ENCODE data around the gene RNF208.

RNF208 gene

DNA sequence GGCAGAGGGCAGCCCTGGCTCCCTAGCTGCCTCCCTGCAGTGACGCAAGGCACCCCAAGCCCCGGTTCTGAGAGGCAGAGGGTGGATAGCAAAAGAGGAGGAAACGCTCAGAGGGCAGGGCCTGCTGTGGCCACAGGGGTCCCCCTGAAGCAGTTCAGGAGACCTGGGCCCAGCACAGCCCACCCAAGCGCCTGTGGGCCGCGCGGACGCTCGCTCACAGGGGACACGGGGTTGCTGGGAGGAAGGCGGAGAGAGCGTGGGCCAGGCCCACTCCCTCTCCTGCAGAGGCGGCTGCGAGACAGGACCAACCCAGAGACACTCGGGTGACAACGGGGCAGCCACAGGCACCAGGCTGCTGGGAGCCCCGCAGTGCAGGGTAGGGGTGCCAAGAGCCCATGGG is 42.3 kb downstream of the RNF208 start:
- peaks cover 0 to 67% (median 46%) of the 10 kb centered on the region in 4 experiments for H3K36me3 ChIP-seq (ENCODE audit: control insufficient read depth in 4 of 4, insufficient read depth in 4 of 4, low read length in 3 of 4)
- 92% methylated on average over 15 of the region's 17 CpGs for WGBS (ENCODE audit: insufficient coverage)
- ChIA-PET CTCF (interaction anchor here (1.1 to 1.4 kb wide), 2 partner anchors 9 to 49 kb away, joined by 3 to 4 read pairs; partner anchors contain the start of genes ANAPC2 and SSNA1), POLR2A (no interaction called here)
- H3K9me3 ChIP-seq (ENCODE audit: control extremely low read depth in 1 of 5, control insufficient read depth in 4 of 5, insufficient read depth in 2 of 5, low read depth in 1 of 5, low read length in 4 of 5) = no peaks in the 10 kb centered on the region
- H3K27ac ChIP-seq (ENCODE audit: insufficient read depth in 1 of 2, low read depth in 1 of 2, low read length in 2 of 2, poor library complexity in 1 of 2, severe bottlenecking in 2 of 2) = no peak overlapping the region
- H3K27me3 ChIP-seq (replicated peaks in 2 of 5; ENCODE audit: control insufficient read depth in 4 of 5, insufficient read depth in 5 of 5, low read length in 4 of 5) = no peaks in the 10 kb centered on the region
- no peak overlapping the region for H3K4me3 ChIP-seq (ENCODE audit: control insufficient read depth in 1 of 7, extremely low read depth in 1 of 7, insufficient read depth in 4 of 7, low read depth in 2 of 7, low read length in 6 of 7)
- DNase-seq = no peak
- H3K4me1 ChIP-seq (ENCODE audit: control extremely low read depth in 1 of 4, control insufficient read depth in 4 of 4, insufficient read depth in 4 of 4, low read length in 3 of 4) = peaks cover 0 to 6% (median 5%) of the 10 kb centered on the region in 4 experiments

DNA sequence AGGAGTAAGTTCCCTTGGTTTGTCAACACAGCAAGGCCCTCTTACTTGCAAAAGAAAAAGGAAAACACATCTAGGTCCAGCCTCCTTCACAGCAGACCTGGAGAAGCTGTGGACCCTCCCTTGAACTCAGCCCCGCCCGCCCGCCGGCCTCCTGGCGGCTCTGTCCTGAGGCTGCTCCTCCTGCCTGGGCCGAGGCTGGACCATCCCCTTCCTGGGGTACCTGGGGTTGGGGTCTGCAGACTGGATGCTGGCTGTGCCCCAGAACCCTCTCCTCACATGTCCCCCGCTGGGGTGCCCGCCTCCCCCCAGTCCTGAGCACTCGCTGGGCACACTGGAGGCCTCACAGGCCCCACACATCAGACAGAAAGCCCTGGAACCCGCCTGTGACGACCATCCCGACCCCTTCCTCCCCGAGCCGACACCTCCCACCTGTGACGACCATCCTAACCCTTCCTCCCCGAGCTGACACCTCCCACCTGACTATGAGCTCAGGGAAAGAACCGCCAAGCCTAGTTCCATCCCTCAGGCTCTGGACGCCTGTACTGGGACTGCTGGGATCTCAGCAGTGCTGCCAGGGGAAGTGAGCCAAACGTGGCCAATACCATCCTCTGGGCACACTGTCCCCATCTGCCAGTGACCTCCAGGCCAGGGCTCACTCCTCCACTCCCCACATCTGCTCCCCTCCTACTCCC is 43.0 kb downstream of the RNF208 start:
- H3K27me3 ChIP-seq (replicated peaks in 2 of 5; ENCODE audit: control insufficient read depth in 4 of 5, insufficient read depth in 5 of 5, low read length in 4 of 5) = no peaks in the 10 kb centered on the region
- no peak for DNase-seq
- peaks cover 0 to 60% (median 42%) of the 10 kb centered on the region in 4 experiments for H3K36me3 ChIP-seq (ENCODE audit: control insufficient read depth in 4 of 4, insufficient read depth in 4 of 4, low read length in 3 of 4)
- H3K4me1 ChIP-seq (ENCODE audit: control extremely low read depth in 1 of 4, control insufficient read depth in 4 of 4, insufficient read depth in 4 of 4, low read length in 3 of 4) = peaks cover 0 to 8% (median 6%) of the 10 kb centered on the region in 4 experiments
- POLR2A ChIA-PET = no interaction called here
- no peaks in the 10 kb centered on the region for H3K9me3 ChIP-seq (ENCODE audit: control extremely low read depth in 1 of 5, control insufficient read depth in 4 of 5, insufficient read depth in 2 of 5, low read depth in 1 of 5, low read length in 4 of 5)
- CTCF ChIA-PET = interaction anchor here (1.1 to 5.0 kb wide), 3 partner anchors 10 to 49 kb away, joined by 3 to 33 read pairs (median 4); partner anchors contain the start of genes ANAPC2, CYSRT1 and SSNA1
- 94% methylated on average over 11 of the region's 19 CpGs for WGBS (ENCODE audit: insufficient coverage)
- H3K27ac ChIP-seq (ENCODE audit: insufficient read depth in 1 of 2, low read depth in 1 of 2, low read length in 2 of 2, poor library complexity in 1 of 2, severe bottlenecking in 2 of 2) = no peak overlapping the region
- H3K4me3 ChIP-seq (ENCODE audit: control insufficient read depth in 1 of 7, extremely low read depth in 1 of 7, insufficient read depth in 4 of 7, low read depth in 2 of 7, low read length in 6 of 7) = no peak overlapping the region

DNA sequence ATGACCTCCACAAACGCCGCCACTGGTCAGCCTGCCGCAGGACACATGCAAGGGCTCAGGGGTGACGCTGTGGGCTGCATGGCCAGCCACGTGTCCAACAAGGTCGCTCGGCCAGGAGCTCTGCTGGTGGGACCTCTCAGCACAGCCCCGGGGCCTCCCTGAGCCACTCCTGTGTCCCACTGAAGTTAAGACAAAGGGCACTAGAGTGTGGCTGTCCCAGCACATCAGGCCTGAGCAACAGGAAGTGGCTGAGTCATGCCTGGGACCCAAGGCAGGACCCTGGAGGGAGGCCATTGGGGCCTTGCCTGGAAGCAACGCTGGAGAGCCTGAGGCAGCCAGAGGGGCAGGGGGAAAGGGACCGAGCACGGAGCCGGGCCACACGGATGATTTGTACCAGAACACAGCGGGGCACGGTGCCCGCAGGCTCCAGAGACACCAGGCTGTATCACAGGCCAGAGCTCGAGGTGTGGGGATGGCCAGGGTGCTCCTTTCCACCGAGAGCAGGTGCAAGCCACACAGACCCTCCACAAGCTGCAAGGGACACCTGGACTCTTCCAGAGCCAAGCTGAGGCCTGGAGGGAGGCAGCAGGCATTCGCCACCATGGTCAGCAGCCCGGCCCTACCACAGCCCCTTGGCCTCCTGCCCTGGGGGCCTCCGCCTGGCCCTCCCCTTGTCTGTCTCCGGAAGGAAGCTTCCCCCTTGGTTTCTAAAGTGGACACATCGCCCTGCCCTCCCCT is 43.7 kb downstream of the RNF208 start:
- Histone ChIP-seq H3K4me3 (ENCODE audit: control insufficient read depth in 1 of 7, extremely low read depth in 1 of 7, insufficient read depth in 4 of 7, low read depth in 2 of 7, low read length in 6 of 7) (no peak overlapping the region), H3K36me3 (ENCODE audit: control insufficient read depth in 4 of 4, insufficient read depth in 4 of 4, low read length in 3 of 4) (peaks cover 0 to 53% (median 36%) of the 10 kb centered on the region in 4 experiments), H3K9me3 (ENCODE audit: control extremely low read depth in 1 of 5, control insufficient read depth in 4 of 5, insufficient read depth in 2 of 5, low read depth in 1 of 5, low read length in 4 of 5) (no peaks in the 10 kb centered on the region), H3K27me3 (replicated peaks in 2 of 5; ENCODE audit: control insufficient read depth in 4 of 5, insufficient read depth in 5 of 5, low read length in 4 of 5) (no peaks in the 10 kb centered on the region), H3K27ac (ENCODE audit: insufficient read depth in 1 of 2, low read depth in 1 of 2, low read length in 2 of 2, poor library complexity in 1 of 2, severe bottlenecking in 2 of 2) (no peak overlapping the region), H3K4me1 (ENCODE audit: control extremely low read depth in 1 of 4, control insufficient read depth in 4 of 4, insufficient read depth in 4 of 4, low read length in 3 of 4) (peaks cover 0 to 14% (median 10%) of the 10 kb centered on the region in 4 experiments)
- CTCF ChIA-PET = interaction anchor here (1.1 to 5.0 kb wide), 3 partner anchors 10 to 48 kb away, joined by 3 to 33 read pairs (median 4); partner anchors contain the start of genes ANAPC2, CYSRT1 and SSNA1
- POLR2A ChIA-PET = no interaction called here
- WGBS (ENCODE audit: insufficient coverage) = 94% methylated on average over 18 of the region's 23 CpGs
- DNase-seq = no peak

DNA sequence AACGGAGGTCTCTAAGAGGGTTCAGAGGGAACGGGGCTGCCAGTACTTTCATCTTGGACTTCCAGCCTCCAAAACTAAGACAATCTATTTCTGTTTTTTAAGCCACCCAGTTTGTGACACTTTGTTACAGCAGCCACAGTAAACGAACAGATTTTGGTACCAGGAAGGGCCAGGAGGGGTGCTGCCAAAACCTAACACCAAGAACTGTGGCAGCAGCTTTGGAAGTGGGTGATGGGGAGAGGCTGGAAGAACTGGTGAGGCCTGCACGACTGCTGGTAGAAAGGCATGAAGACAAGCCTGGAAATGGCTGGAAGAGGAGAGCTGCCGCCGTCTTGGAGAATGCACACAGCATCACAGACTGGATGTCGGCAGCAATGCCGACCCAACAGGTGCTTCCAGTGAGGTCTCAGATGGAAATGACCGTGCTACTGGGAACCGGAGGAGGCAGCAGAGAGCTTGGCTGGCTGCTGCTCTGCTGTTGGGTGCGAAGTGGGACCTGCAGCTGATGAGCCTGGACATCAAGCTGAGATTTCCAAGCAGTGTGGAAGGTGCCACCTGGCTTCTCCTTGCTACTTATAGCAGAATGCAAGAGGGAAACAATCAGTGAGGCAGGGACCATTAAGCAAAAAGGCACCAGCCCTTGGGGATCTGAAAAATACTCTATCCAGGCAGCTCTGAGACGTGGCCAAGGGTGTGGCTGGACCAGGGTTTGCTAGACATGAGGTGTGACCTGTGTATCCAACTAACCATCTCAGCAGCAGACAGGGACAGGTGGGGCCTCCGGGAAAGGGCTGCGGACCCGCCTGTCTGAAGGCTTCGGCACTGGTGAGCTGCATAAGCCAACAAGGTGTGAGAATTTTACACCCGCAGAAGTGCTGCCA is 45.5 kb downstream of the RNF208 start:
- CTCF ChIA-PET = interaction anchor here (0.7 to 5.0 kb wide), 14 partner anchors 8 to 64 kb away, joined by 3 to 33 read pairs (median 3); partner anchors contain the start of genes ANAPC2, RNF224, SSNA1 and TUBB4B
- no peak overlapping the region for H3K27ac ChIP-seq (ENCODE audit: insufficient read depth in 1 of 2, low read depth in 1 of 2, low read length in 2 of 2, poor library complexity in 1 of 2, severe bottlenecking in 2 of 2)
- H3K4me3 ChIP-seq (ENCODE audit: control insufficient read depth in 1 of 7, extremely low read depth in 1 of 7, insufficient read depth in 4 of 7, low read depth in 2 of 7, low read length in 6 of 7) = no peak overlapping the region
- WGBS (ENCODE audit: insufficient coverage) = 68% methylated on average over 17 of the region's 17 CpGs
- peaks cover 0 to 4% (median 0%) of the 10 kb centered on the region in 5 experiments for H3K27me3 ChIP-seq (replicated peaks in 2 of 5; ENCODE audit: control insufficient read depth in 4 of 5, insufficient read depth in 5 of 5, low read length in 4 of 5)
- DNase-seq = peak in 2 of 3 donors; percentile 49 to 55
- no peaks in the 10 kb centered on the region for H3K9me3 ChIP-seq (ENCODE audit: control extremely low read depth in 1 of 5, control insufficient read depth in 4 of 5, insufficient read depth in 2 of 5, low read depth in 1 of 5, low read length in 4 of 5)
- peaks cover 0 to 32% (median 21%) of the 10 kb centered on the region in 4 experiments for H3K4me1 ChIP-seq (ENCODE audit: control extremely low read depth in 1 of 4, control insufficient read depth in 4 of 4, insufficient read depth in 4 of 4, low read length in 3 of 4)
- peaks cover 0 to 38% (median 23%) of the 10 kb centered on the region in 4 experiments for H3K36me3 ChIP-seq (ENCODE audit: control insufficient read depth in 4 of 4, insufficient read depth in 4 of 4, low read length in 3 of 4)
- POLR2A ChIA-PET = interaction anchor here (0.8 kb wide), 1 partner anchor 49 kb away, joined by 3 read pairs; no protein-coding TSS in a partner anchor

DNA sequence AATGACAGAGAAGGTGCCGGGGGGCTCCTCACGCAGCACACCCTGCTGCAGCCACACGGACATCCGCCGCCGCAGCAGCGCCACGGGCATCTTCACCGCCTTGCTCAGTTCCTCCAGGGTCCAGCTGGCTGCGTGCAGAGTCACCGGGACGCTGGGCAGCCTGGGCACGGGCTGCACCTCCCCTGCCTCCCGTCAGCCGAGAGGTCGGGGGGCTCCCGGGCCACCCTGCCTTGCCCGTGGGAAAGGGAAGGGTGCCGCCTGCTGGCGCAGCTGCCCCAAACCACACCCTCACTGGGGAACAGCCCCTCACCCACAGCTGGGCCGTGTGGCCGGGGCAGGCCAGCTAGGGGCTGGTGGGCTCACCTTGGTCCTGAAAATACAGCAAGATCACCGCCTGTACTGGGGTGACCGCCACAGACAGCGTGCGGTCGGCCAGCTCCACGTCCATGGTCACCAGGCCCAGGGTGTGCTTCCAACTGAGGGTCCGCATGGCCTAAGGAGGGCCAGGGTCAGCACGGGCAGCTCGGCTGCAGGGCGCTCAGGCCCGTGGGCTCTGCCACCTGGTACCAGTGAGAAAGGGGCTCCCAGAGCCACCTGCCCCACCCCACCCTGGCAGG is 46.6 kb downstream of the RNF208 start:
- Histone ChIP-seq H3K27ac (ENCODE audit: insufficient read depth in 1 of 2, low read depth in 1 of 2, low read length in 2 of 2, poor library complexity in 1 of 2, severe bottlenecking in 2 of 2) (no peak overlapping the region), H3K36me3 (ENCODE audit: control insufficient read depth in 4 of 4, insufficient read depth in 4 of 4, low read length in 3 of 4) (peaks cover 0 to 27% (median 17%) of the 10 kb centered on the region in 4 experiments), H3K9me3 (ENCODE audit: control extremely low read depth in 1 of 5, control insufficient read depth in 4 of 5, insufficient read depth in 2 of 5, low read depth in 1 of 5, low read length in 4 of 5) (no peaks in the 10 kb centered on the region), H3K4me3 (ENCODE audit: control insufficient read depth in 1 of 7, extremely low read depth in 1 of 7, insufficient read depth in 4 of 7, low read depth in 2 of 7, low read length in 6 of 7) (no peak overlapping the region), H3K4me1 (ENCODE audit: control extremely low read depth in 1 of 4, control insufficient read depth in 4 of 4, insufficient read depth in 4 of 4, low read length in 3 of 4) (peaks cover 0 to 43% (median 27%) of the 10 kb centered on the region in 4 experiments), H3K27me3 (replicated peaks in 2 of 5; ENCODE audit: control insufficient read depth in 4 of 5, insufficient read depth in 5 of 5, low read length in 4 of 5) (peaks cover 0 to 4% (median under 1%) of the 10 kb centered on the region in 5 experiments)
- CTCF ChIA-PET = interaction anchor here (0.7 to 5.0 kb wide), 9 partner anchors 12 to 57 kb away, joined by 3 to 33 read pairs (median 3); partner anchors contain the start of genes ANAPC2, RNF224 and SSNA1
- DNase-seq = peak in 1 of 3 donors; percentile 46
- POLR2A ChIA-PET = no interaction called here
- WGBS (ENCODE audit: insufficient coverage) = 42% methylated on average over 30 of the region's 33 CpGs

DNA sequence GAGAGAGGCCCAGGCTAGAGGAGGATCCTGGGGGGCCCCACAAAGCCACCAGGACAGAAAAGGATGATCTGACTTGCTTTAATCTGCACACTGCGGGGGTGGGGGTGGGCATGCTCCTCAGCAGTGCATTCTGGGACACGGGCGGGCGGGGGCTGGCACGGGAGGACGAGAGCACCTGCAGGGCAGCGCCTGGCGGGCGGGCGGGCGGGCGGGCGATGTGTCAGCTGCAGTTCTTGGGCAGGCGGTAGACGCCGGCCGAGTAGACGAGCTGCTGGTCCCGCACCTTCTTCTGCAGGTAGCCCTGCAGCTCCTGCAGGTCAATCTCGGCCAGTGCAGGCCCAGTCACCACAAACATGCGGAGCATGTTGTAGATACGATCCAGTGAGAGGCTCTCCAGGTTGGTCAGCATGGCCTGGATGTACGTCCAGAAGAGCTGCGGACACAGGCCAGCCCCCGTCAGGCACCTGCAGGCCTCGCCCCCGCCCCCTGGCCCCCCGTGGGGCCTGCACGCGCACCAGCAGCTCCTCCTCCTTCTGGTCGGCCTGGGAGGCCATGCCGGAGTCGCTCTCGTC is 47.2 kb downstream of the RNF208 start:
- Histone ChIP-seq H3K4me1 (ENCODE audit: control extremely low read depth in 1 of 4, control insufficient read depth in 4 of 4, insufficient read depth in 4 of 4, low read length in 3 of 4) (peaks cover 0 to 49% (median 31%) of the 10 kb centered on the region in 4 experiments), H3K36me3 (ENCODE audit: control insufficient read depth in 4 of 4, insufficient read depth in 4 of 4, low read length in 3 of 4) (peaks cover 0 to 21% (median 11%) of the 10 kb centered on the region in 4 experiments), H3K27me3 (replicated peaks in 2 of 5; ENCODE audit: control insufficient read depth in 4 of 5, insufficient read depth in 5 of 5, low read length in 4 of 5) (peaks cover 0 to 9% (median 4%) of the 10 kb centered on the region in 5 experiments), H3K9me3 (ENCODE audit: control extremely low read depth in 1 of 5, control insufficient read depth in 4 of 5, insufficient read depth in 2 of 5, low read depth in 1 of 5, low read length in 4 of 5) (no peaks in the 10 kb centered on the region), H3K4me3 (ENCODE audit: control insufficient read depth in 1 of 7, extremely low read depth in 1 of 7, insufficient read depth in 4 of 7, low read depth in 2 of 7, low read length in 6 of 7) (no peak overlapping the region), H3K27ac (ENCODE audit: insufficient read depth in 1 of 2, low read depth in 1 of 2, low read length in 2 of 2, poor library complexity in 1 of 2, severe bottlenecking in 2 of 2) (no peak overlapping the region)
- 47% methylated on average over 33 of the region's 34 CpGs for WGBS (ENCODE audit: insufficient coverage)
- ChIA-PET CTCF (interaction anchor here (0.7 to 5.0 kb wide), 3 partner anchors 14 to 56 kb away, joined by 3 to 33 read pairs (median 13); partner anchors contain the start of genes ANAPC2, RNF224 and SSNA1), POLR2A (interaction anchor here (0.6 kb wide), 1 partner anchor 78 kb away, joined by 3 read pairs; no protein-coding TSS in a partner anchor)
- DNase-seq = peak in 1 of 3 donors; percentile 42

Data from common myeloid progenitor, CD34-positive (primary cell).